ENCODE results near the gene ANXA6.

The ANXA6 gene

DNA sequence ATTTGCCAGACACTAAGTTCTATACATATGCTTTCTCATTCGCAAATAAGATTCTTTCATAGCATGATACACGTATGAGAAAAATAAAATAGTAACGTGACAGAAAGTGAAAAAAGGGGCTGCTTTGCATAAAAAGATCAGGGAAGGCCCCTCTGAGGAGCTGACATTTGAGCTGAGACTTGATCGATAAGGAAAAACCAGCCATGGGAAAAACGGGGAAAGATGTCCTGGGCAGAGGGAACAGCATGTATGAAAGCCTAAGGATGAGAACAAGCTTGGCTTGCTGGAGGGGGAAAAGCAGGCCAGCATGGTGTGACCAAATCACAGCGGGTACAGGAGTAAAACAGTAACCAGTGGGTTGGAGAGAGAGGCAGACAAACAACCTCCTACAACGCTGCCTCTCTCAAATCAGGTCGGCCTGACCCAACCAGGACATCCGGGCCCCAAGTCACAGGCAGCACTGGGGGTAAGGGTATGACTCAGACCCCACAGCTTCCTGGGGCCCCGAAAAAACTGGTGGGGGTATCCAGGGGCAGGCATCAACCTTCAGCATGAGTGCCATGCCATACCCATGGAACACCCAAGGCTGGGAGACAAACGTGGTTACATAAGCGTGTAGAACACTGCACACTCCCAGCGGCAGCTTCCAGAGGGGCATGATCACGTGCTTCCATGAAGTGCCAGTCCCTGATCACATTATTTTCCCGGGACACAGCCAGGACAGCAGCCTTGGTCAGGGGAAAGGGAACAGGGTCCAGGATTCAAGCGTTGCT lies 78.9 kb downstream of the ANXA6 start:
- DNase-seq, result no peak

GRCh38 chr5:151077967-151078366 lies 79.6 kb downstream of the ANXA6 start:
- DNase-seq, result no peak

GRCh38 chr5:151077419-151077818 lies 80.2 kb downstream of the ANXA6 start:
- no peak for DNase-seq

DNA sequence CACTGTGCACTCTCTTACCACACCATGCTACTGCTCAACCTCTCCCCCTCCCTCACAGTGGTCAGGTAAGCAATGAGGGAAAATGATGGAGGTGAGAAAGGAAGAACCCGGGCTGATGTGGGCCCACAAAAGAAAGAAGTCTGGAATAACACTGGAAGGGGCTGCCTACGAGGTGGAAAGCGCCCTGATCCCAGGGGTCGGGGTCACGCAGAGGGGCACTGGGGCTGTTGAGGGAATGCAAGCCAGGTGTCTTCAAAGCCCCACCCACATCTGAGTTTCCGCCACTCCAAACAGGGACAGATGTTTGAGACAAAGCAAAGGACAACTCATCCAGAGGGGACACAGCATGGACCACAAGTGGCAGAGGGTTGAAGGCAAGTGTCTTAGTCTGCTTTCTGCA lies 81.0 kb downstream of the ANXA6 start:
- no peak for DNase-seq

GRCh38 chr5:151075698-151076331 lies 81.8 kb downstream of the ANXA6 start:
- no peak for DNase-seq

GRCh38 chr5:151074557-151074956 lies 83.0 kb downstream of the ANXA6 start:
- DNase-seq, result no peak

DNA sequence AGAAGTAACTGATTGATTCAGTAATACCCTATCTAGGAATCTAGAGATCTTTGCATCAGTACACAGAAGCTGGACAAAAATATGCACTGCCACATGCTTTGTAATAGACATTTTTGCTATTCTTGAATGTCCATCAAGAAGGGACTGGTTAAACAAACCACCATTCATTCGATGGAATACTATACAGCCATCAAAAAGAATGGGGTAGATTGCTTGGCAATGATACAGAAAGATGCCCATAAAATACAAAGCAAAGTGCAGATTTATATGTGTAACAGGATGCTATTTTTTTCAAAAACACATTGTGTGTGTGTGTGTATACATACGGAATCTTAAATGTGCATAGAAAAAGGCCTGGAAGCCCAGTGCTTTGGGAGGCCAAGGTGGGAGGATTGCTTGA lies 84.3 kb downstream of the ANXA6 start:
- DNase-seq, result no peak

- DNase-seq, result no peak
Observed at GRCh38 chr5:151072630-151073025, 85.0 kb downstream of the ANXA6 start.

DNA sequence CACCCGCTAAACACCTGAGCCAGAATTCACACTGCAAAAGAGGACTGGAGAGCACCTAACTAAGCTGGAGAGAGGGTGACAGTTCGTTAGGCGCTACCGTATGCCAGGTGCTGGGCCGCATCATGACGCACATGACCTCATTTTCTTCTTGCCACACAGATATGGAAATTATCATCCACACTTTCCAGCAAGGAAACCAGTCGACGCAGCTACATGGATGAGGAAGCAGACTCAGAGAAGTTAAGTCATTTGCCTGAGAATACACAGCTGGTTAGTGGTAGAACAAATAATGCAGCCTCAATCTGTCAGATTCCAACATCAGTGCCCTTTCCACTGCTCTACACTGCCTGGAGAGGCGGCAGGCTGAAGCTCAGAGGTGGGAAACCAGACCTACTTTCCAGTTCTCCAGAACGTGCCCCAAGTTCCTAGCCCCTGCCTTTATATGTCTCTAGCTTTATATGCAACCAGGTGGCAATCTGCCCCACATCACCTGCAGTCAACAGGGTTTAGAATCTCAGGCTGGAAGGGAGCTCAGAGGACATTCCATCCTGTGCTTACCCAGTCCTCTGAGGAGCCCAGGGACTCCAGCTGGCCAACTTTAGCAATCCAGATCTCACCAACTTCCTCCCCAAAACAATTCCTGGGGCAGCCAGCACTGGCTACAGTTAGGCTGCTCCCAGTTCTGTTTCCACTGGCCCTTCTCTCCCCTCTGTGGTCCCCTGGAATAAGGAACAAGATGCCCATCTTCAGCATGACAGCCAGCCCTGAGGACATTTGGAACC lies 85.5 kb downstream of the ANXA6 start:
- DNase-seq, result no peak

DNA sequence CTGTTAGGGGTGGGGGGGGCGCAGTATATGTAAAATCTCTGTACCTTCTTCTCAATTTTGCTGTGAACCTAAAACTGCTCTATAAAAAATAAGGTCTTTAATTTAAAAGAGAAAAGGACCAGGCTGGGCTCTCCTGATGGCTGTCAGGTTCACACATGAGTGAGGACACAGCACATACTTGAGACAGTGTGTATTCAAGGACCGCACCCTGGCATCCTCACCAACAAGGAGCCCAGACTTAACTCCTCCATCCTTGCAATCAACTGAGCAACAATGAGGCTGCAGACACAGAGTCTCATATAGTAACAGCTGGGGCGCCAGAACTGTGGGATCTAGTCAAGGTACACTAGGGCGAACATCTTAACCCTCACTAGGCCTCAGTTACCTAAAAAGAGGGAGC lies 86.6 kb downstream of the ANXA6 start:
- DNase-seq, result no peak

DNA sequence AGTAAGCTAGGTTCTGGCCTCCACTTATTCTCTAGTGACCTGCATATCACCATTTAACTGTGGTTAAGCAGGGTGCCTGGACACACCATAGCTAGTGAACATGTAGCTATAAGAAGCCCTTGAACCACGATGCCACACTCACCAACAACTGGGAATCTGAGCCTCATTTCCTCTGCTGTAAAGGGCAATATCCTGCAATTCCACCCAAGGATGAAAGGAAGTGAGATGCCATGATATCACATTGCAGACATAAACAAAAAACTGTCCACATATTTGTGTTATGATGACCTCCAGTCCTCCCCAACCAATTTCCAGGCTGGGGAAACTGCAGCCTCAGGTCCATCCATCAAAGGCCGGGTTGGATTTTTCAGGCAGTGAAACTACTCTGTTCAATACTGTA lies 87.1 kb downstream of the ANXA6 start:
- DNase-seq, result no peak

DNA sequence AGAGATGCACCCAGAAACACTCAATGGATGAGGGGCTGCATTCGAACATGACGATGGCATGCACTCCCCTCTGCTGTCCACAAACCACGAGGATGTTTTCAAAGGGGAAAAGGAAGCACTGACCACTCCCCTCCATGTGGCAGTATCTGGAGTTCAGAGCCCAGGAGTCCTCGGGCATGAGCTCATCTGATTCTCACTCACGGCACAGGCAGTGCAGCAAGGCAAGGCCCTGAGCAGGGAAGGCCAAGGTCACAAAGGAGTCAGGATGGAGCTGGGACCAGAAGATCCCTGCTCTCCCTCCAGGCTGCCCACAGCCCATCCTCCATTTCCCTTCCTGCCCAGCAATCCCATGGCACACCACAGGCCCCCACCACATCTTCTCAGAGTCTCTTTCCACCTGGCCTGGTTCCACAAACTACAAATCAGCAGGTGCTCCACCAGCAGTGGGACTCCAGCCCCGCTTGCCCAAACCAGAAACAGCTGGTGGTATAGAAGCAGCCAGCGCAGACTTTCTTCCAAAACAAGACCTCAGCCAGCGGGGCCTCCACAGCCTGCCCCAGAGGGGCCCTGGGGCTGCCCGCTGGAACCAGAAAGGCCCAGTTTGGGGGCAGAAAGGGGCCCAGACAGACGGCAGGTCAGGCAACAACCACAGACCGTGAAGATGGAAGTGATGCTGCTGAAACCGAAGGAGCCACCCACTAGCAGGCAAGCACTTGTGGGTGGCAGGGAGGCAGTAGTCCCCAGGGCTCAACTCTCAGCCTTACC lies 89.0 kb downstream of the ANXA6 start:
- peak; percentile 22 for DNase-seq

DNA sequence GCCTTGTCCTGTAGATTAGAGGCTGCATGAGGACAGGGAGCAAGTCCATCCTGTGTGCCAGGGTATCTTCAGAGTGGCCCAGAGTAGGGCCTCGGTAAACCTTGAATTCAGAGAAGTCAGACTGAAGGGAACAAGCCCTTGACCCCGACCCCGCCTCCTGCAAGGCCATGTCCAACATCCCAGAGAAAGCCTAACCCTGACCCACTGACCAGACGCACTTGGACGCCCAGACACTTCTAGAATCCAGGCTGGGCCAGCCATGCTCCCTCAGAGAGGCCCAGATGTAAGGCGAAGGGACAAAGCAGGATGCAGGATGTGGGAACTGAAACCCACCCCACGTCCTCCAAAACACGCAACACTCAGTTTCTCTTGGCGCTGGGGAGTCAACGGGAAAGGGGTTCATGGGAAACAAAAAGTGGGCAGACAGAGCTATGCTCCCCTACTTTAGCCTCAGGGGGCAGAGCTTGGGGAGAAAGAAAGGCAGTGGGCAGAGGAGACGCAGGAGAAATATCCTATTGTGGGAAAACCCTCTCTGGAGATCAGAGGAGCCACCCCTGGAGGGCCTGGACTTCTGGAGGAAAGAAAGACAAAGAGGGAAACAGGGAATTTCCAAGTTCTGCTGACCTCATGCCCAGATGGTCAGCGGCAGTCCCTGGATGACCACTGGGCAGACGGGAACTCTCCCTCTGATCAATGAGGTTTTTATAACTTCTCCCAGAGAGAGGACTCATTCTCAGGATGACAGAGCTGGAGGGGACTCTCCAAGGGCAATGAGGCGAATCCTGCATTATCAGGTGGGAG lies 89.7 kb downstream of the ANXA6 start:
- peak; percentile 16 for DNase-seq

- DNase-seq, result no peak
Observed at GRCh38 chr5:151066920-151067319, 90.7 kb downstream of the ANXA6 start.

GRCh38 chr5:151065609-151066008 lies 92.0 kb downstream of the ANXA6 start:
- peak; percentile 11 for DNase-seq

- no peak for DNase-seq
Observed at GRCh38 chr5:151064916-151065499, 92.6 kb downstream of the ANXA6 start.

- DNase-seq, result peak; percentile 76
Observed at GRCh38 chr5:151063142-151063989, 94.2 kb downstream of the ANXA6 start.

- no peak for DNase-seq
Observed at GRCh38 chr5:151062405-151063141, 95.0 kb downstream of the ANXA6 start.

DNA sequence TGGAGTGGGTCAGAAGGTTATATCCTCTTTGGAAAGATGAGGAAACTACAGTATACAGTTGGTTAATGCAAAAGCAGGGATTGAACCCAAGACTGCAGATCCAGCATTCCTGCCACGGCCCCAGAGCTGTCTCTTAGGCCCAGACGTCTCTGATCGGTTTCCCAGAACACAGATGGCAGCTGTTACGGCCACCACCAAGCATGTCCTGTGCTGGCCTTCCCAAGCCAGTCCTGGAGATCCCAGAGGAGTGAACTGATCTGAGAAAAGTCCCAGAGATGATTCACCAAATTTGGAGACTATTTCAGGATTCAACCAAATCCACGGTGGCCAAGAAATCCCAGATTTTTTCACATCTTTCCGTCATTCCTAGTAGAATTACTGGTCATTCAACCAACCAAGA lies 96.8 kb downstream of the ANXA6 start:
- DNase-seq, result no peak

DNA sequence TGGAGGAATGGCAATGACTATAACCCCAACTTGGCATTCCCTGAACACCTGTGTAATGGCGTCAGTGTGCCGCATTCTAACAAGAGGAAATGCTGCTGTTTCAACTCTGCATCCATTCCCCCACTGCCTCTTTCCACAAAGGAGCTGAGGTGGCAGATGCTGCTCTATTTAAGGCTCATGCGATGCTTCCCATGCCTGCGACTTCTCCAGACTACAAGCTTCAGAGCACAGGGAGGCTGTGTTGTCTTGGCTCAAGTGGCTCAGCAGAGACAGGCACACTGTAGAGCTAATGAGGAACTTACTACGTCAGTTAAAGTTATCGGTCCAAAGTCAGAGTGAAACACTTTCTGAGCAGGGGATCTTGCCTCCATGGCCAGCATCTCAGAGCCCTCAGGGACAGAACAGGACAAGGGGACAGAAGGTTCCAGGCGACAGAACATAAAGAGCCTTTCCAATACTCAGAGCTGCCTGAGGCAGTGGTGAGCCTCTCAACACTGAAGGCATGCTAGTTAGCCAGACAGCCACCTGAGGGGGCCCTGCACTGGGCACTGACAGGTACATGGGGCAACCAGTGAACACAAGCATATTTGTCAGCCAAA lies 98.6 kb downstream of the ANXA6 start:
- peak; percentile 58 for DNase-seq

Data from MV-4-11 (cell line).